ENCODE measurements around the gene SLC25A24. TPM values are rescaled to one million over a fixed set of nuclear protein-coding genes. Genes with fewer than 3 reads are reported as not detected.

Gene SLC25A24
- total RNA-seq, 2 donors from 2014 or later, result 14.4 to 20.7 TPM

DNA sequence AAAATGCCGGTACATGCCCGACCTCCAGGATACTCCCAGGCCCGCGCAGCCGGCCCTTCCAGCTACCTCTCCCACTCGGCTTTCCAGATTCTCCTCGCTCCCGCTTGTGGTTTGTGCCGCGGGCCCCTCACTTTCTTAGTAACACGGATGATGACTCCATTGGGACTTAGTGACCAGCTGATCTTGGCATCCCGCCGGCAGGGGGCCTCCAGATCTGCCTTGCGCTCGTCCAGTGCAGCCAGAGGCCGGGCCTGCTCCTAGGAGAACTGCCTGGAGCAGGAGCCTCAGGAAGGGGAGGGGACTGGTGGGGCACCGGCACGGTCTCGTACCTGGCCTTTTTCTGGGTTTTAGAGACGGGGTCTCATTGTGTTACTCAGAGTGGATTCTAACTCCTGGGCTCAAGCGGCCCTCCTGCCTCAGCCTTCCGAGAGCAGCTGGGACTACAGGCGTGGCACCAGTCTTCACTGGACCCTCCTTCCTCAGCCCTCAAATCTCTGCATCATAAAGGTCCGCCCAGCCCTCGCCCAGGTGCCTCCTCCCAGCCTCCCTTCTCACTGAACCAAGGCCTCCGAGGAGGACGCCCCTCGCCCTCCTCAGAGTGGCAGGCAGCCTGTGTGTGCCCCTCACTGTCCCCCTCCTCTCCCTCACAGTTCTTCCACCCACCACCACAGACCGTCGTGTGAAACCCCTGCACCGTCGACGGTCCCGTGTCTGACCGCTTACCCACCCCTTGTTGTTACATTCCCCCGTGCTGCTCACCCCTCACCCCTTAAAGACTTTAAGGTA is 78.6 kb downstream of the SLC25A24 start:
- Histone ChIP-seq H3K4me1 (peaks cover 0 to 19% of the 10 kb centered on the region in 2 donors), H3K4me3 (no peak overlapping the region), H3K36me3 (no peaks in the 10 kb centered on the region), H3K27ac (no peak overlapping the region), H3K27me3 (no peaks in the 10 kb centered on the region), H3K9me3 (no peaks in the 10 kb centered on the region)
- TF ChIP-seq, protein P1, sequence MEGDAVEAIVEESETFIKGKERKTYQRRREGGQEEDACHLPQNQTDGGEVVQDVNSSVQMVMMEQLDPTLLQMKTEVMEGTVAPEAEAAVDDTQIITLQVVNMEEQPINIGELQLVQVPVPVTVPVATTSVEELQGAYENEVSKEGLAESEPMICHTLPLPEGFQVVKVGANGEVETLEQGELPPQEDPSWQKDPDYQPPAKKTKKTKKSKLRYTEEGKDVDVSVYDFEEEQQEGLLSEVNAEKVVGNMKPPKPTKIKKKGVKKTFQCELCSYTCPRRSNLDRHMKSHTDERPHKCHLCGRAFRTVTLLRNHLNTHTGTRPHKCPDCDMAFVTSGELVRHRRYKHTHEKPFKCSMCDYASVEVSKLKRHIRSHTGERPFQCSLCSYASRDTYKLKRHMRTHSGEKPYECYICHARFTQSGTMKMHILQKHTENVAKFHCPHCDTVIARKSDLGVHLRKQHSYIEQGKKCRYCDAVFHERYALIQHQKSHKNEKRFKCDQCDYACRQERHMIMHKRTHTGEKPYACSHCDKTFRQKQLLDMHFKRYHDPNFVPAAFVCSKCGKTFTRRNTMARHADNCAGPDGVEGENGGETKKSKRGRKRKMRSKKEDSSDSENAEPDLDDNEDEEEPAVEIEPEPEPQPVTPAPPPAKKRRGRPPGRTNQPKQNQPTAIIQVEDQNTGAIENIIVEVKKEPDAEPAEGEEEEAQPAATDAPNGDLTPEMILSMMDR (IDR thresholded peaks at IDR 0.05), result no peak
- no peak for DNase-seq (ENCODE audit: low spot score)

DNA sequence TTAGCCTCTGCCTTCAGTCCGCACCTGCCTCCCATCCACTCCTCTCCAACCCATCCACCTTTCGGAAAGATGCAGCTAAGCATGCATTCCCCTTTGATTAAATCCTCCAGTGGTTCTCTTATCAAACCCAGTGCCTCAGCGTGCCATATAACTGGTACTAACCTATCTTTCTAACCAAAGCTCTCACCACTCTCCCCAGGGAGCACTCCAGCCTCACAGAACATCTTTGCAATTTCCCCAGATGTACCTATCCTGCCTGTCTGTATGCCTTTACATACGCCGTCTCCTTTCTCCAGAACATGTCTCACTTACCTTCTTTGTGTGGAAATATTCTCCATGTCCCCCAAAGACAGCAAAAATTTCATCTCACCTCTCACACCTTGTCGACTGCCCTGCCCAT is 80.0 kb downstream of the SLC25A24 start:
- Histone ChIP-seq H3K4me3 (no peak overlapping the region), H3K27me3 (no peaks in the 10 kb centered on the region), H3K9me3 (no peaks in the 10 kb centered on the region), H3K36me3 (no peaks in the 10 kb centered on the region), H3K27ac (no peak overlapping the region), H3K4me1 (peaks cover 0 to 16% of the 10 kb centered on the region in 2 donors)
- no peak for DNase-seq (ENCODE audit: low spot score)
- TF ChIP-seq, protein P1 (IDR thresholded peaks at IDR 0.05), result no peak

DNA sequence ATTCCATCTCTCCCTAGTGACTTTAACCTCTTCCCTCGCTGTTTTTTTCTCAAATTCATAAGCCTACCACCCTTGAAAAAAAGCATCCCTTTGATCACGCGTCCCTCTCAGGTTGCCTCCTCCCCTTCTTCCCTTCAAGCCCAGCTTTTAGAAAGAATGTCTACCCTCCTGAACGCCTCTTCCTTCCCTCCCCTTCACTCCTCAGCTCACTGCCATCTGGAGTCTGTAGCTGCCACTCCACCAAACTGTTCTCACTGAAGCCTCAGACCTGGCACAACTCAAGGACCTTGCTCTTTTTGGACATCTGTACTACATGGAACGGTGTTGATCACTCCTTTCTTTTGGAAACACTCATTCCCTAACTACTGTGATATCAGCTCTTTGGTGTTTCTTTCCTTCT is 80.6 kb downstream of the SLC25A24 start:
- TF ChIP-seq, protein P1 (IDR thresholded peaks at IDR 0.05), result no peak
- Histone ChIP-seq H3K27me3 (no peaks in the 10 kb centered on the region), H3K4me1 (peaks cover 0 to 13% of the 10 kb centered on the region in 2 donors), H3K36me3 (no peaks in the 10 kb centered on the region), H3K9me3 (no peaks in the 10 kb centered on the region), H3K27ac (no peak overlapping the region), H3K4me3 (no peak overlapping the region)
- DNase-seq (ENCODE audit: low spot score), result no peak

GRCh38 chr1:108117945-108118902 is 81.9 kb downstream of the SLC25A24 start:
- Histone ChIP-seq H3K9me3 (no peaks in the 10 kb centered on the region), H3K27me3 (no peaks in the 10 kb centered on the region), H3K36me3 (no peaks in the 10 kb centered on the region), H3K4me1 (peaks cover 0 to 13% of the 10 kb centered on the region in 2 donors), H3K4me3 (no peak overlapping the region), H3K27ac (peak overlapping the region in 1 of 2 donors; percentile 35)
- TF ChIP-seq, protein P1 (IDR thresholded peaks at IDR 0.05), result no peak
- peak; percentile 75 for DNase-seq (ENCODE audit: low spot score)

GRCh38 chr1:108117237-108117636 is 82.9 kb downstream of the SLC25A24 start:
- no peaks in the 10 kb centered on the region for H3K36me3 ChIP-seq
- H3K4me3 ChIP-seq, result no peak overlapping the region
- DNase-seq (ENCODE audit: low spot score), result no peak
- peaks cover 0 to 13% of the 10 kb centered on the region in 2 donors for H3K4me1 ChIP-seq
- H3K27ac ChIP-seq, result no peak overlapping the region
- TF ChIP-seq, protein P1 (IDR thresholded peaks at IDR 0.05), result no peak
- H3K9me3 ChIP-seq, result no peaks in the 10 kb centered on the region
- no peaks in the 10 kb centered on the region for H3K27me3 ChIP-seq

All from right atrium auricular region (tissue), 2 donors.